ENCODE measurements around the gene ZNF778.

DNA sequence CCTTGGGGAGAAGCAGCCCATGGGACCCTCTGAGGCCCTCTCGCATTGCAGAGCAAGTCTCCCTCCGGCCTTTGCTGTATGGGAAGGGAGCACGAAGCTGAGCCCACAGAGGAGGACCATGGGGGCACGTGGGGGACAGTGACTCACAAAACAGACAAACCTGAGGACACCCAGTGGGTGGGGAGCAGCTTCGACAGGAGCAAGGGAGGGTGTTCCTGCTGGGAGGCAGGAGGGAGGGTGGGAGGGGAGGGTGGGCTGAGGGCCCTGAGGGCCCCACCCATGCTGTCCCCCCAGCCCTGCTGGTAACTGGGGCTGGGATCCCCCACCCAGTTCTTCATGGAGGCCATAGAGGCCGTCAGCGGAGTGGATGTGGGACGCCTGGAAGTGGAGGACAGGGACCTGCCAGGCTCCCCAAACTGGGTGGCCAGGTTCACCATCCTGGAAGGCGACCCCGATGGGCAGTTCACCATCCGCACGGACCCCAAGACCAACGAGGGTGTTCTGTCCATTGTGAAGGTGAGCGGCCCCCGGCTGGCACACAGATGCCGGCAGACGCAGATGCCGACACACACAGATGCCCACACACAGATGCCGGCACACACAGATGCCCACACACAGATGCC lies 29.6 kb upstream of the ZNF778 start:
- TF ChIP-seq TAF1 (IDR thresholded peaks at IDR 0.05; ENCODE audit: low read depth, low read length) (no peak), POLR2AphosphoS5 (IDR thresholded peaks at IDR 0.05; ENCODE audit: low read depth, low read length) (no peak), SUZ12 (IDR thresholded peaks at IDR 0.05; ENCODE audit: low read length) (no peak), CTCF (IDR thresholded peaks at IDR 0.05; ENCODE audit: control extremely low read depth in 1 of 3, insufficient read depth in 1 of 3, low read depth in 1 of 3, low read length in 3 of 3) (no peak), ATF2 (IDR thresholded peaks at IDR 0.05; ENCODE audit: low read length) (no peak), EZH2 (IDR thresholded peaks at IDR 0.05; ENCODE audit: low read depth, low read length, severe bottlenecking) (no peak), KDM4A (IDR thresholded peaks at IDR 0.05; ENCODE audit: low read depth, low read length, severe bottlenecking) (no peak), POLR2A (IDR thresholded peaks at IDR 0.05; ENCODE audit: control extremely low read depth in 1 of 2, low read depth in 2 of 2, low read length in 2 of 2) (no peak), MAFK (IDR thresholded peaks at IDR 0.05; ENCODE audit: low read depth, low read length) (no peak), JUN (IDR thresholded peaks at IDR 0.05; ENCODE audit: low read depth, low read length) (no peak), CTBP2 (IDR thresholded peaks at IDR 0.05; ENCODE audit: borderline replicate concordance, insufficient read depth, insufficient read length, low read length) (no peak), EP300 (IDR thresholded peaks at IDR 0.05; ENCODE audit: borderline replicate concordance in 1 of 2, low read depth in 2 of 2, low read length in 2 of 2) (no peak), SIN3A (conservative IDR thresholded peaks at IDR 0.05 in 1 of 2, IDR thresholded peaks at IDR 0.05 in 1 of 2; ENCODE audit: low read depth in 1 of 2, low read length in 2 of 2) (no peak)
- TF ChIP-seq, protein P1, sequence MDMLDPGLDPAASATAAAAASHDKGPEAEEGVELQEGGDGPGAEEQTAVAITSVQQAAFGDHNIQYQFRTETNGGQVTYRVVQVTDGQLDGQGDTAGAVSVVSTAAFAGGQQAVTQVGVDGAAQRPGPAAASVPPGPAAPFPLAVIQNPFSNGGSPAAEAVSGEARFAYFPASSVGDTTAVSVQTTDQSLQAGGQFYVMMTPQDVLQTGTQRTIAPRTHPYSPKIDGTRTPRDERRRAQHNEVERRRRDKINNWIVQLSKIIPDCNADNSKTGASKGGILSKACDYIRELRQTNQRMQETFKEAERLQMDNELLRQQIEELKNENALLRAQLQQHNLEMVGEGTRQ (IDR thresholded peaks at IDR 0.05; ENCODE audit: low read length) = no peak
